ENCODE measurements around the gene VGF.

VGF gene

GRCh38 chr7:101165958-101166647 is 734 bp upstream of the VGF start:
- DNase-seq (ENCODE audit: low spot score) = no peak

GRCh38 chr7:101164071-101164840 is 1.1 kb downstream of the VGF start:
- peak; percentile 71 for DNase-seq (ENCODE audit: low spot score)

DNA sequence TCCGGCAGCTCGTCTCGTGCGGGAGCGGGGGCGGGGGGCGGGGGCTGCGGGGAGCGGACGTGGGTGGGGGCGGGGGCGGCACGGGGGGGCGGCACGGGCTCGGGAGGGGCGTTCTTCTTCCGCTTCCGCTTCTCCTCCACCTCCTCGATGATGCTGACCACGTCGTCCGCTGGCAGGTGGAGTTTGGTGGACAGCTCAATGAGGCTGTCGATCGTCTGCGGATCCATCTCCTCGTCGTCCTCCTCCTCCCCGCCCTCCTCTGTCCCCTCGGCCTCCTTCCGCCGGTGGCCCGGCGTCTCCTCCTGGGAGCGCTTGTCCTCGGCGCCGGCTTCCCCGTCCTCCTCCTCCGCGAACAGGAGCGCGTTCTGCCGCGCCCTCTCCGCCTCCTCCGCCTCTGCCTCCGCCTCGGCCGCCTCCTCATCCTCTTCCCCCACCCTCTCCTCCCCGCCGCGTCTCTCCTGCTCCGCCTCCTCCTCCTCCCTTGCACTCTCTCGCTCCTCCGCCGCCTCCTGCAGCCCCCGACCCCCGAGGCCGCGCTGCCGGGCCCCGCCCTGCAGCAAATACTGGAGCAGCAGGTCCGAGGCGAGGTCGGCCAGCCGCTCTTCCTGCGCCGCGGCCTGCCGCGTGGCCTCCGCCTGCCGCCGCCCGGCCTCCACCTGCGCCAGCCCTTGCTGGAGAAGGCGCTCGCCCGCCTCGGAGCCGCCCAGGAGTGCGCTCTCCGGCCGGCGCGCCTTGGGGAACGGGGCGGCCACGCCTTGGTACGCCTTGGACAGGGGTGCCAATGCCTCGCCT is 1.9 kb downstream of the VGF start:
- no peak for DNase-seq (ENCODE audit: low spot score)

GRCh38 chr7:101162551-101163278 is 2.7 kb downstream of the VGF start:
- DNase-seq (ENCODE audit: low spot score) = peak; percentile 72

GRCh38 chr7:101161692-101162471 is 3.5 kb downstream of the VGF start:
- no peak for DNase-seq (ENCODE audit: low spot score)

DNA sequence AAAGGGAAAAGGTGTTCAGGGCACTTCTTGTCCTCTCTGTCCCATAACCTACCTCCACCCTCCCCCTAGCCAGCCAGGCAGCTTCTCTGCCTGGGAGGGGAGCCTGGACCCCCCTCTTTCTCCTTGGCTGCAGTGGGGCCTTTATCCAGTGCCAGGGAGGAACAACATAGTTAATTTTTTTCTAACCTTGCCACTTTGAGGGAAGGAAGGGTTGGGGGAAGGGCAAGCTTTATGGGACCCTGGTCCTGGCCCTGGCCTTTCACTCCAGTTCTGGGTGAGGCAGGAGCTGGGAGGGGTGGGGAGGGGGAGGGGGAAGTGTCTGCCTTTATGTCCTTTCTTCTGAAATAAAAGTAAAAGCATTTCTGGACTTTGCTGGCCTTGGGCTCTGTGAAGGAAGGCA is 4.5 kb downstream of the VGF start:
- no peak for DNase-seq (ENCODE audit: low spot score)

DNA sequence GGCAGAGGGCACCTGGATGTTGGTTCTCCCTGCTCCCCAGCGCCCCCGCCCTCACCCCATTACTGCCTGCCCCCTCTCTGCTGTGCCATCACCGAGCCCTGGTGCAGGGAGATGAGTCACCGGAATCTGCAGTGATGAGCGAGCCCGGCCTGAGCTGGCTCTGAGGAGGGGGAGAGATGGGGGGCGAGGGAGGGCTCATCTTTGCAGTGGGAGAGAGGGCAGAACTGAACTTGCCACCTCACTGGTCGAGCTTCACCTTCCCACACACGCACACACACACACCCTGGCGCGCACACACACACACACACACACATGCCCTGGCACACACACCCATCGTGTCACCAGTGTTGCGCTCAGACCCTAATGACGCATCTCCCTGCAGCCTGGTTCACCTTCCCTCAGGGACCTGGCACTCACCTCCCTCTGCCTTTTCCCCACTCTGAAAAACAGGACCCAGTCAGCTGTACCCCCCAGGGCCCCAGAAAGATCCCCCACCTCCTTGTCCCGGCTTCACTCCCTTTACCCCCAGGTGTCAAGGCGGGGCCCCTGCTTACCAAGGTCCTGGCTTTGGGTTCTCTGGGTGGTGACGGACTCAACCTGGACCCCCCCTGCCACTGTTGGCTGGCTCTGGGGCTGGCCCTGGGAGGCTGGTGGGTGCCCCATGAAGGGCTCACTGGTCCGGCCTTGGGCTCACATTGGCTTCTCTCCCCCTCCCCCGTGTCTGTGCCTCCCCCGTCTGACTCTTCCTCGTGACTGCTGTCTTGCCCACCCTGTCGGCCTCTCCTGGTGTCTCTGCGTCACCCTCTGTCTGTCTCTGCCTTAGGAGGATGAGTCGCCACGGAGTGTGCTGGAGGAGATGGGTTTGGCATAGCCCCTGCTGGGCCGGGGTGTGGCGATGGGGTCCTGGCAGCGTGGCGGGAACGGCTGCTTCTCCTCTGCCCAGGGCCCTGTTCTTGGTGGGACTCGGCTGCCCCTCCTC is 5.4 kb downstream of the VGF start:
- no peak for DNase-seq (ENCODE audit: low spot score)

- DNase-seq (ENCODE audit: low spot score) = no peak
Measured at GRCh38 chr7:101156866-101157589, 8.3 kb downstream of the VGF start.

DNA sequence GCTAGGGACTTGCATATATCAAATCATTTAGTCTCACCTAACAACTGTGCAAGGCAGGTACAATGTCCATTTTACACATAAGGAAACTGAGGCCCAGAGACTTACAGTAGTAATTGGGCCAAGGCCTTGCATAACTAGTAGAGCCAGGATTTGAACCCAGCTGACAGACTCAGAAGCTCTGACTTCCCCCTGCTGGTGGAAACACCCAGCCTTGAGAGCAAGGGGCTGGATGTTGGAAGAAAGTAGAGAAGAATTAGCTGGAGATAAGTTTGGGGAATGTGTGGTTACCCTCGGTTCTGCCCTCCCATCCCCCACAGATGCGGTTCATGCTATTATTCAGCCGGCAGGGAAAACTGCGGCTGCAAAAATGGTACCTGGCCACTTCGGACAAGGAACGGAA is 9.1 kb downstream of the VGF start:
- DNase-seq (ENCODE audit: low spot score) = no peak

DNA sequence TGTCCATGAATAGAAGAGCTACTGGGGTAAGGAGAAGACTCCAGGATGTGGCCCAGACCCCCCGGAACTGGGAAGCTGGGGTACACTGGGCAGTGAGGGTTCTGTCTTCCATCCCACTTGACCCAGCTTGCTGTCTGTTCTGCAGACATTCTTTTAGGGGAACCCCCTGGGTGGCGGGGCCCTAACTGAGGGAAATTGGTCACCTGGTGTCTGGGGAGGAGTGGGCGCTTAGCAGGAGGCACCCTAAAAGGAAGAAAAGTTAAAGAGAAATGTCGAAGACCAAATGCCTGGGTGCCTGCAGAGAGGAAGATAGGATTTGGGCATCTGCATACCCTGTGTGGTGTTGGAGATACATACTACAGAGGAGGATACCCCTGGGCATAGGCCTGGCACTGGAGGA is 10.1 kb downstream of the VGF start:
- no peak for DNase-seq (ENCODE audit: low spot score)

DNA sequence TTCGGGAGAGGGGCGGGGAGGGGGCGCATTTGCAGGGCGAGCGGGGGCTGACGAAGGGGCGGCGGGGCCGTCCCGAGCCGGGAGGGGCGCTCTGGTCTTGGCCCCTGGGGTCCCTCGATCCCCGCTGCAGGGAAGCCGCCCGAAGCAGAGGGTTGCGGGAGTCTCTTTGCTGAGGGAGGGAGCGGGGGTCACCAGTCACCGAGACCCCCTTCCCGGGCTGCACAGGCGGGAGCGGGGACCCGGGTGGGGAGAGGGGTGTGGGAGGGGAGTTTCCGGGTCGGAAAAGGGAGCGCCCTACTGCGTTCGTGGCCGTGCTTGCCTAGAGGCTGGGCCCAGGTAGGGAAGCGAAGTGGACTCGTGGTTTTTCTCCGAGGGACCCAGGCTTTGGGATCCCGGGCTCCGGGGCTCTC is 10.7 kb downstream of the VGF start:
- no peak for DNase-seq (ENCODE audit: low spot score)

DNA sequence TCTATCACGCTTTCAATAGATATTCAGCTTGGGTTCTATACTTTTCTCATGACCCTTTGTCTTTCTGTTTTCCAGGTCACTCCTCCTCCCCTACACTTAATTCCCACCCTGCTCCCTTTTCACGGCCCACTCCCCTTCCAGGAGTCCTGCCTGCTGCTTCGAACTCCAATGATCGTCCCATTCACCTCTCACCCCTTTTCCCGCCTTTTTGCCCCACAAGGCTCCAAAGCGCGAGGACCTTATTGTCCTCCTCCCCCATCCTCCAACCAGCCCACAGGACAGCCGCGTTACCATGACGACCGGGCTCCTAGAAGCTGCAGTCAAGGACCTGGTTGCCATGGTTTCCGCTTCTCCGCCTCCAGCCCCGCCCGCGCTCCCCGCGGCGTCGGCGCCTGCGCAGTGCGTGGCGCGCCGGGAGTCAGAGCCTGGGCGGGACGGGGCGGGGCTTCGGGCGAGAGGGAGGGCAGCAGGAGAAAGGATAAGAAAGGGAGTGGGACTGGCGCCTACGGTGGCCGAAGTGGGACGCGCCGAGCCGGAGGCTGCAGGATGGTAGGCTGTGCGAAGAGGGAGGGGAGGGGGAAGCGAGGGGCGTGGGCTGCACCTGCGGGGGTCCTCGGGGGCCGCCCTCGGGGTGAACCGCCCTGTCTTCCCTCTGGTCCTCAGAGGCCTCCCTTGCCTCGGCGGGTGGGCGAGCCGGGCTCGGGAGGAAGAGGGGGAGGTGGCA is 11.2 kb downstream of the VGF start, which contains the start of gene AP1S1:
AP1S1 (plus strand) TSS at position 508 of the 724 bp plus-strand sequence; CDS start at position 547, 39 bp downstream.
- DNase-seq (ENCODE audit: low spot score) = peak; percentile 98

- DNase-seq (ENCODE audit: low spot score) = no peak
Measured at GRCh38 chr7:101151908-101152651, 13.3 kb downstream of the VGF start.

GRCh38 chr7:101140746-101141382 is 24.5 kb downstream of the VGF start:
- DNase-seq (ENCODE audit: low spot score) = no peak

- no peak for DNase-seq (ENCODE audit: low spot score)
Measured at GRCh38 chr7:101140339-101140699, 25.1 kb downstream of the VGF start.

GRCh38 chr7:101138213-101138870 is 27.0 kb downstream of the VGF start:
- peak; percentile 75 for DNase-seq (ENCODE audit: low spot score)

GRCh38 chr7:101137651-101138212 is 27.6 kb downstream of the VGF start:
- no peak for DNase-seq (ENCODE audit: low spot score)
